BLaER1 (cell line): ENCODE data around the gene TMTC2.

Experiments used
- H3K27ac ChIP-seq: shearing (Covaris generic); formaldehyde crosslinking; 2 replicates; pipeline ENCODE4 v1.8.1; 2022
- H3K27me3 ChIP-seq: shearing (Covaris generic); formaldehyde crosslinking; 2 replicates; pipeline ENCODE4 v1.8.1; 2022
- H3K36me3 ChIP-seq: shearing (Covaris generic); formaldehyde crosslinking; 2 replicates; pipeline ENCODE4 v1.8.1; 2022
- H3K4me1 ChIP-seq: shearing (Covaris generic); formaldehyde crosslinking; 2 replicates; pipeline ENCODE4 v1.8.1; 2022
- H3K4me2 ChIP-seq: shearing (Covaris generic); formaldehyde crosslinking; 2 replicates; pipeline ENCODE4 v1.8.1; 2022
- H3K4me3 ChIP-seq: shearing (Covaris generic); formaldehyde crosslinking; 2 replicates; pipeline ENCODE4 v1.8.1; 2022
- H3K9ac ChIP-seq: shearing (Covaris generic); formaldehyde crosslinking; 2 replicates; pipeline ENCODE4 v1.8.1; 2022
- H3K9me3 ChIP-seq: shearing (Covaris generic); formaldehyde crosslinking; 2 replicates; pipeline ENCODE4 v1.8.1; 2022
- H4K20me1 ChIP-seq: shearing (Covaris generic); formaldehyde crosslinking; 2 replicates; pipeline ENCODE4 v1.8.1; 2022
- Cebpa-rat ChIP-seq: shearing (Covaris generic); IDR thresholded peaks from 2 replicates; pipeline ENCODE4 v1.8.1; 2022

TMTC2 gene

GRCh38 chr12:83016218-83016835 lies 329.6 kb downstream of the TMTC2 start:
- Histone ChIP-seq H3K27me3 (no peaks in the 10 kb centered on the region), H3K4me2 (no peak overlapping the region), H3K9ac (no peak overlapping the region), H3K27ac (no peak overlapping the region), H3K36me3 (no peaks in the 10 kb centered on the region), H3K4me3 (no peak overlapping the region), H3K4me1 (no peaks in the 10 kb centered on the region), H4K20me1 (no peaks in the 10 kb centered on the region), H3K9me3 (peaks cover 2% of the 10 kb centered on the region; the same call in 1 of the 2 replicates)
- TF ChIP-seq Cebpa-rat: no peak

- no peaks in the 10 kb centered on the region for H4K20me1 ChIP-seq
- H3K27me3 ChIP-seq: no peaks in the 10 kb centered on the region
- H3K4me1 ChIP-seq: no peaks in the 10 kb centered on the region
- no peak overlapping the region for H3K9ac ChIP-seq
- no peaks in the 10 kb centered on the region for H3K9me3 ChIP-seq
- H3K4me3 ChIP-seq: no peak overlapping the region
- H3K36me3 ChIP-seq: no peaks in the 10 kb centered on the region
- TF ChIP-seq Cebpa-rat: no peak
- no peak overlapping the region for H3K4me2 ChIP-seq
- H3K27ac ChIP-seq: no peak overlapping the region
Measured at GRCh38 chr12:83016991-83017390, 330.3 kb downstream of the TMTC2 start.

- H3K27ac ChIP-seq: no peak overlapping the region
- no peak overlapping the region for H3K9ac ChIP-seq
- no peaks in the 10 kb centered on the region for H3K36me3 ChIP-seq
- TF ChIP-seq Cebpa-rat: no peak
- H4K20me1 ChIP-seq: no peaks in the 10 kb centered on the region
- no peaks in the 10 kb centered on the region for H3K4me1 ChIP-seq
- no peak overlapping the region for H3K4me3 ChIP-seq
- H3K9me3 ChIP-seq: no peaks in the 10 kb centered on the region
- H3K27me3 ChIP-seq: no peaks in the 10 kb centered on the region
- H3K4me2 ChIP-seq: no peak overlapping the region
Measured at GRCh38 chr12:83018088-83018487, 331.4 kb downstream of the TMTC2 start.

- Histone ChIP-seq H3K9ac (no peak overlapping the region), H4K20me1 (no peaks in the 10 kb centered on the region), H3K36me3 (no peaks in the 10 kb centered on the region), H3K4me3 (no peak overlapping the region), H3K9me3 (no peaks in the 10 kb centered on the region), H3K4me2 (no peak overlapping the region), H3K4me1 (no peaks in the 10 kb centered on the region), H3K27ac (no peak overlapping the region), H3K27me3 (no peaks in the 10 kb centered on the region)
- TF ChIP-seq Cebpa-rat: no peak
Measured at GRCh38 chr12:83027021-83027723, 340.5 kb downstream of the TMTC2 start.

GRCh38 chr12:83031196-83031595 lies 344.5 kb downstream of the TMTC2 start:
- no peak for TF ChIP-seq Cebpa-rat
- H3K27ac ChIP-seq: no peak overlapping the region

GRCh38 chr12:83036847-83037246 lies 350.1 kb downstream of the TMTC2 start:
- Histone ChIP-seq H3K4me2 (no peak overlapping the region), H3K9me3 (no peaks in the 10 kb centered on the region), H3K4me3 (no peak overlapping the region), H3K27me3 (no peaks in the 10 kb centered on the region), H3K9ac (no peak overlapping the region), H3K36me3 (no peaks in the 10 kb centered on the region), H3K27ac (no peak overlapping the region), H3K4me1 (no peaks in the 10 kb centered on the region), H4K20me1 (no peaks in the 10 kb centered on the region)
- no peak for TF ChIP-seq Cebpa-rat

More at GRCh38 chr12:83031196-83031595, 344.5 kb downstream of the TMTC2 start:
- Histone ChIP-seq H3K36me3 (no peaks in the 10 kb centered on the region), H3K9ac (no peak overlapping the region), H3K4me1 (no peaks in the 10 kb centered on the region), H3K4me3 (no peak overlapping the region), H3K4me2 (no peak overlapping the region), H3K27me3 (no peaks in the 10 kb centered on the region), H4K20me1 (no peaks in the 10 kb centered on the region), H3K9me3 (no peaks in the 10 kb centered on the region)

- Histone ChIP-seq H3K4me2 (no peak overlapping the region), H3K9me3 (no peaks in the 10 kb centered on the region), H3K9ac (no peak overlapping the region), H3K4me3 (no peak overlapping the region), H3K27me3 (no peaks in the 10 kb centered on the region), H3K4me1 (no peaks in the 10 kb centered on the region), H3K36me3 (no peaks in the 10 kb centered on the region), H3K27ac (no peak overlapping the region), H4K20me1 (no peaks in the 10 kb centered on the region)
- TF ChIP-seq Cebpa-rat: no peak
Measured at GRCh38 chr12:83039413-83039812, 352.7 kb downstream of the TMTC2 start.

GRCh38 chr12:83040339-83040738 lies 353.6 kb downstream of the TMTC2 start:
- Histone ChIP-seq H3K4me1 (no peaks in the 10 kb centered on the region), H3K9me3 (no peaks in the 10 kb centered on the region), H3K4me2 (no peak overlapping the region), H3K4me3 (no peak overlapping the region), H3K27ac (no peak overlapping the region), H3K27me3 (no peaks in the 10 kb centered on the region), H3K36me3 (no peaks in the 10 kb centered on the region), H4K20me1 (no peaks in the 10 kb centered on the region), H3K9ac (no peak overlapping the region)
- no peak for TF ChIP-seq Cebpa-rat

- H3K27ac ChIP-seq: no peak overlapping the region
- H3K4me1 ChIP-seq: no peaks in the 10 kb centered on the region
- H3K9me3 ChIP-seq: no peaks in the 10 kb centered on the region
- no peak for TF ChIP-seq Cebpa-rat
- H3K9ac ChIP-seq: no peak overlapping the region
- H3K4me3 ChIP-seq: no peak overlapping the region
- no peak overlapping the region for H3K4me2 ChIP-seq
- H3K36me3 ChIP-seq: no peaks in the 10 kb centered on the region
- H4K20me1 ChIP-seq: no peaks in the 10 kb centered on the region
- H3K27me3 ChIP-seq: no peaks in the 10 kb centered on the region
Measured at GRCh38 chr12:83040991-83041390, 354.3 kb downstream of the TMTC2 start.

- Histone ChIP-seq H3K27ac (no peak overlapping the region), H3K9ac (no peak overlapping the region)
Measured at GRCh38 chr12:83042441-83043200, 355.9 kb downstream of the TMTC2 start.

More at GRCh38 chr12:83042441-83043200, 355.9 kb downstream of the TMTC2 start:
- no peaks in the 10 kb centered on the region for H3K36me3 ChIP-seq
- no peaks in the 10 kb centered on the region for H4K20me1 ChIP-seq
- no peaks in the 10 kb centered on the region for H3K4me1 ChIP-seq
- H3K4me3 ChIP-seq: no peak overlapping the region
- TF ChIP-seq Cebpa-rat: no peak
- H3K27me3 ChIP-seq: no peaks in the 10 kb centered on the region
- H3K9me3 ChIP-seq: no peaks in the 10 kb centered on the region
- no peak overlapping the region for H3K4me2 ChIP-seq
